ENCODE data around the gene PPM1H.

PPM1H gene

GRCh38 chr12:62915204-62915529 lies 19.8 kb downstream of the PPM1H start:
- Histone ChIP-seq H3K9ac (ENCODE audit: low read length) (no peak overlapping the region), H3K4me3 (ENCODE audit: low read length) (no peak overlapping the region), H3K36me3 (ENCODE audit: control insufficient read depth, insufficient read depth, low read length) (no peaks in the 10 kb centered on the region), H3K4me1 (ENCODE audit: control insufficient read depth, insufficient read depth, low read length) (no peaks in the 10 kb centered on the region), H3K27ac (ENCODE audit: low read depth, low read length) (no peak overlapping the region), H3K27me3 (ENCODE audit: control insufficient read depth, insufficient read depth, low read length) (no peaks in the 10 kb centered on the region)

DNA sequence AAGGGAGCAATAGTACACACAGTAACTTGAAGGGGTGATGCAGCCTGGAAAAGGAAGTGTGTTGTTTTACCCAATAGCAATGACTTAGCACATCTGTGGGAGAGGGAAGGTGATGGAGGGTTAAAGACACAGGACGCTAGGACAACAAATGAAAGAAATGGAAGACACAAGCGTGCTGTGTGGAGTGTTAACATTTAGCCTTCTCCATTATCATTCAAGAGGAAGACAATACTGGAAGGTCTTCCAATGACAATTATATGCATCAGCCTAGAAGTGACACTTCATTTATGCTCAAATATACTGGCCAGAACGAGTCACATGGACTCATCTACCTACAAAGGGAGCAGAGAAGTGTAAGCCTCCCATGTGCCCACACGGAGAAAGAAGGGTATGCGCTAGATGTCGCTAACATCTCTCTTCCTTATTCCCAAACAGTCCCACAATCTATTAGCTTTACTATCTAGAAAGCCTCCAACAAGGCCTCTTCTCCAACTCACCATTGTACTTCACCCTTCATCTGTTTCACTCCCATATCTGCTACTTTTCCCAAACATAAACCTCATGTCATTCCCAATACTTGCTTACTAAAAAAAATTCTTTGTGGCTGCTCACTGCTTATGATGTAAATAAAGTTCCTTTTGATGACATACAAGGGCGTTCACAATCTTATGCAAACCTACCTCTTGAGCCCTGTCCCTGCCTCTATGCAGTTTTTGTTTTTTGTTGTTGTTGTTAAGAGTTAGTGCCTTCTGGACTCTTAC lies 20.3 kb downstream of the PPM1H start:
- no peak overlapping the region for H3K27ac ChIP-seq (ENCODE audit: low read depth, low read length)

GRCh38 chr12:62913380-62913779 lies 21.6 kb downstream of the PPM1H start:
- Histone ChIP-seq H3K27me3 (ENCODE audit: control insufficient read depth, insufficient read depth, low read length) (no peaks in the 10 kb centered on the region), H3K9ac (ENCODE audit: low read length) (no peak overlapping the region), H3K4me1 (ENCODE audit: control insufficient read depth, insufficient read depth, low read length) (no peaks in the 10 kb centered on the region), H3K27ac (ENCODE audit: low read depth, low read length) (no peak overlapping the region), H3K36me3 (ENCODE audit: control insufficient read depth, insufficient read depth, low read length) (no peaks in the 10 kb centered on the region), H3K4me3 (ENCODE audit: low read length) (no peak overlapping the region)

More for the DNA sequence above, 20.3 kb downstream of the PPM1H start:
- H3K4me3 ChIP-seq (ENCODE audit: low read length) = no peak overlapping the region
- no peaks in the 10 kb centered on the region for H3K27me3 ChIP-seq (ENCODE audit: control insufficient read depth, insufficient read depth, low read length)
- no peaks in the 10 kb centered on the region for H3K4me1 ChIP-seq (ENCODE audit: control insufficient read depth, insufficient read depth, low read length)
- no peaks in the 10 kb centered on the region for H3K36me3 ChIP-seq (ENCODE audit: control insufficient read depth, insufficient read depth, low read length)
- H3K9ac ChIP-seq (ENCODE audit: low read length) = no peak overlapping the region

- Histone ChIP-seq H3K27me3 (ENCODE audit: control insufficient read depth, insufficient read depth, low read length) (no peaks in the 10 kb centered on the region), H3K36me3 (ENCODE audit: control insufficient read depth, insufficient read depth, low read length) (no peaks in the 10 kb centered on the region), H3K9ac (ENCODE audit: low read length) (no peak overlapping the region), H3K4me1 (ENCODE audit: control insufficient read depth, insufficient read depth, low read length) (no peaks in the 10 kb centered on the region), H3K27ac (ENCODE audit: low read depth, low read length) (no peak overlapping the region), H3K4me3 (ENCODE audit: low read length) (no peak overlapping the region)
Measured at GRCh38 chr12:62912644-62913043, 22.3 kb downstream of the PPM1H start.

- H3K36me3 ChIP-seq (ENCODE audit: control insufficient read depth, insufficient read depth, low read length) = no peaks in the 10 kb centered on the region
- no peak overlapping the region for H3K4me3 ChIP-seq (ENCODE audit: low read length)
- no peaks in the 10 kb centered on the region for H3K4me1 ChIP-seq (ENCODE audit: control insufficient read depth, insufficient read depth, low read length)
- no peak overlapping the region for H3K27ac ChIP-seq (ENCODE audit: low read depth, low read length)
- H3K27me3 ChIP-seq (ENCODE audit: control insufficient read depth, insufficient read depth, low read length) = no peaks in the 10 kb centered on the region
- H3K9ac ChIP-seq (ENCODE audit: low read length) = no peak overlapping the region
Measured at GRCh38 chr12:62911286-62911685, 23.7 kb downstream of the PPM1H start.

- Histone ChIP-seq H3K9ac (ENCODE audit: low read length) (no peak overlapping the region), H3K27ac (ENCODE audit: low read depth, low read length) (no peak overlapping the region), H3K4me3 (ENCODE audit: low read length) (no peak overlapping the region), H3K27me3 (ENCODE audit: control insufficient read depth, insufficient read depth, low read length) (no peaks in the 10 kb centered on the region), H3K36me3 (ENCODE audit: control insufficient read depth, insufficient read depth, low read length) (no peaks in the 10 kb centered on the region), H3K4me1 (ENCODE audit: control insufficient read depth, insufficient read depth, low read length) (no peaks in the 10 kb centered on the region)
Measured at GRCh38 chr12:62910549-62911169, 24.3 kb downstream of the PPM1H start.

DNA sequence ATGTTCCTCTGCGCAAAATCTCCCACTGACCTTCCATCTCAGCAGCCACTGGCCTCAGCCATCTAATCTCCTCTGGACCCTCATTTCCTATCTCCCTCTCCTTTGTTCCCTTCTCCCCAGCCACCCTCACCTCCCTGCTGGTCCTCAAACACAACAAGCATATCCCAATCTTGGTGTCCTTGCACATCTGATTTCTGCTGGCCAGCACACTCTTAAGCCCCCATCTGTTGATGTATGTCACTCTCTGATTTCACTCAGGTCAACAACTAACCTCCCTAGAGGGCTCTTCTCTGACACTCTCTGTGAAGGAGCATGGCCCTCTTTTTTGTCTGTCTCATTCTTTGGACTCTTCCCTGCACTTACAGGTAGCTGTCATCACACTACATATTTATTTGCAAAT lies 25.6 kb downstream of the PPM1H start:
- H3K9ac ChIP-seq (ENCODE audit: low read length) = no peak overlapping the region
- H3K27ac ChIP-seq (ENCODE audit: low read depth, low read length) = no peak overlapping the region
- no peak overlapping the region for H3K4me3 ChIP-seq (ENCODE audit: low read length)
- H3K4me1 ChIP-seq (ENCODE audit: control insufficient read depth, insufficient read depth, low read length) = no peaks in the 10 kb centered on the region
- H3K27me3 ChIP-seq (ENCODE audit: control insufficient read depth, insufficient read depth, low read length) = no peaks in the 10 kb centered on the region
- H3K36me3 ChIP-seq (ENCODE audit: control insufficient read depth, insufficient read depth, low read length) = no peaks in the 10 kb centered on the region

DNA sequence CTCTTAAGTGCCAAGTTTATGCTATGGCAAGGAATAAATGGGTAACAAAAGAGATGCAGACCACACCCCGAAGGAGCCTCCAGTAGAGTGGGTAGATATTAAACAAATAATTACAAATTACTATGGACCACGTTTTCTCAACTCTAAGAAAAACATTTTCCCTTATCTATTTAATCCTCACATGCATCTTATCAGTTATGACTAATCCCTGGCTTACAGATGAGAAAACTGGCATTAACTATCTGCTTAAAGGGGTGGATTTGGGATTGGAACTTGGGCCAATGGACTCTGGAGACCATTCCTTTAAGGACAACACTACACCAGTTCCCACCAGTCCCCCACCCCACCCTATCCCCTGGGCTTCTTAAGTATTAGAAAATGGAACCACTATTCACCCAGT lies 26.3 kb downstream of the PPM1H start:
- Histone ChIP-seq H3K27ac (ENCODE audit: low read depth, low read length) (no peak overlapping the region), H3K27me3 (ENCODE audit: control insufficient read depth, insufficient read depth, low read length) (no peaks in the 10 kb centered on the region), H3K4me1 (ENCODE audit: control insufficient read depth, insufficient read depth, low read length) (no peaks in the 10 kb centered on the region), H3K36me3 (ENCODE audit: control insufficient read depth, insufficient read depth, low read length) (no peaks in the 10 kb centered on the region), H3K4me3 (ENCODE audit: low read length) (no peak overlapping the region), H3K9ac (ENCODE audit: low read length) (no peak overlapping the region)

GRCh38 chr12:62907561-62907960 lies 27.4 kb downstream of the PPM1H start:
- Histone ChIP-seq H3K9ac (ENCODE audit: low read length) (no peak overlapping the region), H3K36me3 (ENCODE audit: control insufficient read depth, insufficient read depth, low read length) (no peaks in the 10 kb centered on the region), H3K4me3 (ENCODE audit: low read length) (no peak overlapping the region), H3K4me1 (ENCODE audit: control insufficient read depth, insufficient read depth, low read length) (no peaks in the 10 kb centered on the region), H3K27me3 (ENCODE audit: control insufficient read depth, insufficient read depth, low read length) (no peaks in the 10 kb centered on the region), H3K27ac (ENCODE audit: low read depth, low read length) (no peak overlapping the region)

DNA sequence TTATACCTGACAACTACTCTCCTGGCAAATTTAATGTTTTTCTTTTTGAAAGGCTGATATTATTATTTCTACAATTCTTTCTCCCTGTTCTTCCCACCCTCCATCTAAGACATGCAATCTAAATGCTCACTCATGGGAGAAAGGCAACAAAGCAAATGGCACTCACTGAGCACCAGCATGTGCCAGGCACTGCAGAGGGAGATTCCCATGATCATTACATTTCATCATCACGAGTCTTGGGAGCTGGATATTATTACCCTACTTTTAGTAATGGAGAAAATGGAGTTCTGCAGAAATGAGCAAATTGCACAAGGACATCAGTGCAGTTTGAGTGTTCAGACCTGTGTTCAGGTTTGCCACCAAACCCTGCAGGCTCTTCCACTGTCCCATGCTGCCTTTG lies 27.9 kb downstream of the PPM1H start:
- Histone ChIP-seq H3K9ac (ENCODE audit: low read length) (no peak overlapping the region), H3K4me3 (ENCODE audit: low read length) (no peak overlapping the region), H3K4me1 (ENCODE audit: control insufficient read depth, insufficient read depth, low read length) (no peaks in the 10 kb centered on the region), H3K27ac (ENCODE audit: low read depth, low read length) (no peak overlapping the region), H3K36me3 (ENCODE audit: control insufficient read depth, insufficient read depth, low read length) (no peaks in the 10 kb centered on the region), H3K27me3 (ENCODE audit: control insufficient read depth, insufficient read depth, low read length) (no peaks in the 10 kb centered on the region)

- Histone ChIP-seq H3K9ac (ENCODE audit: low read length) (no peak overlapping the region), H3K27me3 (ENCODE audit: control insufficient read depth, insufficient read depth, low read length) (no peaks in the 10 kb centered on the region), H3K4me3 (ENCODE audit: low read length) (no peak overlapping the region), H3K27ac (ENCODE audit: low read depth, low read length) (no peak overlapping the region), H3K4me1 (ENCODE audit: control insufficient read depth, insufficient read depth, low read length) (no peaks in the 10 kb centered on the region), H3K36me3 (ENCODE audit: control insufficient read depth, insufficient read depth, low read length) (no peaks in the 10 kb centered on the region)
Measured at GRCh38 chr12:62903151-62903550, 31.8 kb downstream of the PPM1H start.

GRCh38 chr12:62900686-62901272 lies 34.2 kb downstream of the PPM1H start:
- H3K27me3 ChIP-seq (ENCODE audit: control insufficient read depth, insufficient read depth, low read length) = no peaks in the 10 kb centered on the region
- no peak overlapping the region for H3K4me3 ChIP-seq (ENCODE audit: low read length)
- no peak overlapping the region for H3K9ac ChIP-seq (ENCODE audit: low read length)
- H3K27ac ChIP-seq (ENCODE audit: low read depth, low read length) = no peak overlapping the region
- H3K4me1 ChIP-seq (ENCODE audit: control insufficient read depth, insufficient read depth, low read length) = no peaks in the 10 kb centered on the region
- no peaks in the 10 kb centered on the region for H3K36me3 ChIP-seq (ENCODE audit: control insufficient read depth, insufficient read depth, low read length)
